GM12891 (cell line): ENCODE data around the gene RTL10.

ENCODE experiments used
- POLR2A ChIP-seq: IDR thresholded peaks from 2 replicates; pipeline ENCODE4 v1.6.1; 2011; ENCODE audit warnings: low read depth, low read length, control low read depth
- POLR2AphosphoS5 ChIP-seq: IDR thresholded peaks from 2 replicates; pipeline ENCODE4 v1.6.1; 2011; ENCODE audit warnings: low read depth, low read length, control low read depth
- SPI1 ChIP-seq: IDR thresholded peaks from 2 replicates; pipeline ENCODE4 v1.6.1; 2011; ENCODE audit warnings: low read depth, low read length, control low read depth
- TAF1 ChIP-seq: IDR thresholded peaks from 2 replicates; pipeline ENCODE4 v1.6.1; 2011; ENCODE audit warnings: low read depth, low read length, control low read depth

- TF ChIP-seq POLR2A (no peak), POLR2AphosphoS5 (no peak), TAF1 (no peak), SPI1 (no peak)
Measured at GRCh38 chr22:19845054-19845722, 9.5 kb downstream of the RTL10 start.
